ENCODE measurements around the gene FASTK.

The FASTK gene, protein sequence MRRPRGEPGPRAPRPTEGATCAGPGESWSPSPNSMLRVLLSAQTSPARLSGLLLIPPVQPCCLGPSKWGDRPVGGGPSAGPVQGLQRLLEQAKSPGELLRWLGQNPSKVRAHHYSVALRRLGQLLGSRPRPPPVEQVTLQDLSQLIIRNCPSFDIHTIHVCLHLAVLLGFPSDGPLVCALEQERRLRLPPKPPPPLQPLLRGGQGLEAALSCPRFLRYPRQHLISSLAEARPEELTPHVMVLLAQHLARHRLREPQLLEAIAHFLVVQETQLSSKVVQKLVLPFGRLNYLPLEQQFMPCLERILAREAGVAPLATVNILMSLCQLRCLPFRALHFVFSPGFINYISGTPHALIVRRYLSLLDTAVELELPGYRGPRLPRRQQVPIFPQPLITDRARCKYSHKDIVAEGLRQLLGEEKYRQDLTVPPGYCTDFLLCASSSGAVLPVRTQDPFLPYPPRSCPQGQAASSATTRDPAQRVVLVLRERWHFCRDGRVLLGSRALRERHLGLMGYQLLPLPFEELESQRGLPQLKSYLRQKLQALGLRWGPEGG

DNA sequence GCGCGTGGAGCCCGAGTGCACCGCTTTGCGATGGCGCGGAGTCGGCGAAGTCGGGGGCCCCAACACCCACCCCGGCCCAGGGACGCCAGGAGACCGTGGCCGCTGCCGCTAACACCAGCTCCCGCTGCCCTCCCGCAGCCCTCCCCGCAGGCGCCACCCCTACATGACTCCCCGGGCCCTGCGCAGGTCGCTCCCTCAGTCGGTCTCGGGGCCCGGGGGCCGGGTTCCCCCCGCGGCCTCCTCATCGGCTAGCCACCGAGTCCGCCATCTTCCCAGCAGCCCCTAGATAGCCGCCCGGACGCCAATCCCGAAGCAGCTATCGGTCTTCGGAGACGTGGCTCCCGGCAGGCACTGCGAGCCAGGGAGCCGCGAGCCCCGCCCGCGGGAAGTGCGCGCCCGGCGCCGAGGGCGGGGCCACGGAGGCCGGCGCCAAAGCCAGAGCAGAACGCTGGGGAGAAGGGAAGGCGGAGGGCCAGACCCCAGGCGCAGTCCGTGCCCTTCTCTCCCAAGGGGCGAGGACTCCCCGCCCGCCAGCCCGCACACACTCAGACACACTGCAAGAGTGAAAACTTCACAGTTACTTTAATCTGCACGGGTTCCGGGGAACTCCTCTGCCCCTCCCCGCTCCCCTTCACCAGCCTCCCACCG, at the start of gene FASTK:
FASTK (minus strand) TSS at position 288 of the 648 bp plus-strand sequence; CDS start at position 245, 43 bp downstream.
- DNase-seq, result peak; percentile 92

DNA sequence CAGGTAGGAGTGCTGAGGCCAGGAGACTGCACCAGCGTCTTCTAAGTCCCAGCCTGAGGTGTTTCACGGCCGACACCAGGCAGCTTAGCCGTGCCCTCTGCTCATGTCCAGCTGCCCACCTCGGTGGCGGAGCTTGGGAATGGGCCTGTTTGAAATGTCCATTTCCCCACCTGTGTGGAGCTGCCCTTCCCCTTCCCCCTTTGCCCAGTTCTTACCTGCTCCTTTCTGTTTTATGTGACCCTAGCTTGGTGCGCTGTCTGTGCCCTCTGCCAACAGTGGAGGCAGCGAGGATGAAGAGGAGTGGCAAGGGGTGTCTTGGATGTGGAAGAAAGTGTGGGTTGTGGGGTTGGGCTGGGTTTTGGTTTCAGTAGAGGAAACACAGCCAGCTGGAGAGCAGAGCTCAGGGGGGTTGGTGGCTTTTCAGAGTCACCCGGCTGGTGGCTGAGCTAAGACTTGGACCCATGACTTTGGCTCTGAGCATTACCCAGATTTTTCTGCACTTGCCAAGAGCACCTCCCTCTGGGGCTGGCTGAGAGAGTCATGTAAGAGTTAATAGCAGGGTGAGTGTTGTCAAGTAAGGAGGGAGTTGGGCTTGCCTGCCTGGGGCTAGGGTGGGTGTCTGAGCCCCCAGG, 49.5 kb upstream of the FASTK start:
- DNase-seq, result no peak

DNA sequence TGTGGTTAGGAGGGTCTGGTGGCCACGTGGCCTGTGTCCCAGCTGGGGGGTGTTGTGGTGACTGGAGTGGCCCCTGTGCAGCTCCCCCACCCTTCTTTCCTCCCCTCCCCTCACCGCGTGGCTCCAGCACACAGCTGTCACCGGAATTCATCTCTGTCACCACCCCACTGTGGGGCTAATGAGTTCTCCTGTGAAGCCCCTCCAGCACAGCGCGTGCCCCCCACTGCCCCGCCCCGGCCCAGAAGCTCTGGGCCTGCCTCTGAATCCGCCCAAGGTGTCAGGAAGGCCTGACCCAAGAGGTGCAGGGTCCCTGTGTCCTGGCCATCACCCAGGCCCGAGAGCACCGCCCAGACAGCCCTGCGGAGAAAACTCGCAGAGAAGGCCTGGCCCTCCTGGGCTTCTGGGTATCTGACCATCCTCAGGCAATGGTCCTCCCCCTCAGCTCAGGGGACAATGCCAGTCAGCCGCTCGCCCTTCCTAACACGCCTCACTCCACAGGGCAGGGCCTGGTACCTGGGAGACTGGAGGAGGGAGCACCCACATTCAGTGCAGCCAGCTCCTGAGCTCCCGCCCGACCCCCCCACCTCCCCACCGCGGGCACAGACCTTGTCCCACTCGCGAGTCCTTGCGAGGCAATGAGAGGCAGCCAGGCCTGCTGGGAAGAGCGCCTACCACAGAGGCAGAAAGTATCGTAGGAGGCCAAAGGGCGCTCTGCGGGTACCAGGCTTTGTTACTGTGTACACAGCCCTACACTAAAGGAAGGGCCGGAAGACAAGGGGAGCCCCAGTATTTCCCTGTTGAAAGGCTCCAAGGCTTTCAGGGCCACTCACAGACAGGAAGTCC, 48.7 kb upstream of the FASTK start:
- DNase-seq, result no peak

DNA sequence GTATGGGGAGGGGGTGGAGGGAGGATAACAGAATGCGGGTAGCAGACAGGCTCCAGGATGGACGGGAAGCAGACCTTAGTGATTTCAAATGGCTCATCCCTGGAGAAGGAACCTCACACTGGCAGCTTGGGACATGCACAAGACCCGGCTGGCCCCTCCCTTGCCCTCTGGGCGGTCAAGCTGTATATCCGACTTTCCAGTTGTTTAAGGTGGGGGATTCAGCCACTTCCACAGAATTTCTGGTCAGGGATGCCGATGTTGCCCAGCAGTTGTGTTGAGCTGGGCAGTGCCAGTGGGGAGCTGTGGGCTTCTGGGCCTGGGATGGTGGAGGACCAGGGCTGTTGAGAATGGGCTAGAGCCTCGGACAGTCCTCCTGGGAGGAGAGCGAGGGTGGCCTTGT, 48.1 kb upstream of the FASTK start:
- no peak for DNase-seq

DNA sequence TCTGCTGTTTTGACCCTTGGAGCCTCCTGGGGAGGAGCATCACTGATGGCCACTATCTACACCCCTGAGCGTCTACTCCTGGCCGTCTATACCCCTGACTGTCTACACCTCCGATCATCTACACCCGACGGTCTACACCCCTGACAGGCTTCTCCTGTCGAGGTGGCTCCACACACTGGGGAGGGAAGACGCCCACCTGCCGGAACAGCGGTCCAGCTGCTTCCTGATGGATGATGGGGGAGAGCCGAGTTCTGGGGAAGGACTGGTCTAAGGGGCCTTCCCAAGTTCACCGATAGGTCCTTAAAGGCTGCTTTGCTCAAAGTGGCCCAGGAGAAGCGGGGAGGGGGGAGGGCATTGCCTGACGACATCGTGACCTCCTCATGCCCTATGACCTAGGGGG, 47.5 kb upstream of the FASTK start:
- no peak for DNase-seq

DNA sequence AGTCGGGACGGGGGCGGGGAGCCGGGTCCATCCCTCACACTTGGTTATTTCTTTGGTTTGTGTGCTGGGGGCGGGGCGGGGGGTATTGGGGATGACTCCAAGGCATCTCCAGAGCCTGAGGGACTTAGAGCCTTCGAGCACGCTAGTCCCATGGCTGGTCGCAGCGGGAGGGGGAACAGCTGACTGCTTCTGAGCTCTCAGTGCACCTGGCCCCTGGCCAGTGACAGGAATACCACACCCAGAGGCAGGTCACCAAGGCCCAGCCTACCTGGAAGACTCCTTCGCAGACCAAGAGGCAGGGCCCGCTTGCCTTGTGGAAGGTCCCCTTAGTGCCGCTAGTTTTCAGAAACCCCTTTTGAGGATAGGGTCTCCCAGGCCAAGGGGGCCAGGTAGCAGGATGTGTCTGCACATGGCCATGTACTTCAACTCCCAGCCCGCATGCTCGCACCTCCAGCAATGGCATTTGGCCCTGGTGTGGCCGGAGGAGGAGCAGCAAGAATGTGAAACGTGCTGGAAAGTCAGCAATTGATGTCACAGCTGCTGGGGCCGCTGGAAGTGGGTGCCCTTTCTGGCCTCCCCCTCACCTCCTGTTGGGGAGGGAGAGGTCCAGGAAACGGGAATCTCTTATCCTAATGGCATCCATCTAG, 46.0 kb upstream of the FASTK start:
- no peak for DNase-seq

DNA sequence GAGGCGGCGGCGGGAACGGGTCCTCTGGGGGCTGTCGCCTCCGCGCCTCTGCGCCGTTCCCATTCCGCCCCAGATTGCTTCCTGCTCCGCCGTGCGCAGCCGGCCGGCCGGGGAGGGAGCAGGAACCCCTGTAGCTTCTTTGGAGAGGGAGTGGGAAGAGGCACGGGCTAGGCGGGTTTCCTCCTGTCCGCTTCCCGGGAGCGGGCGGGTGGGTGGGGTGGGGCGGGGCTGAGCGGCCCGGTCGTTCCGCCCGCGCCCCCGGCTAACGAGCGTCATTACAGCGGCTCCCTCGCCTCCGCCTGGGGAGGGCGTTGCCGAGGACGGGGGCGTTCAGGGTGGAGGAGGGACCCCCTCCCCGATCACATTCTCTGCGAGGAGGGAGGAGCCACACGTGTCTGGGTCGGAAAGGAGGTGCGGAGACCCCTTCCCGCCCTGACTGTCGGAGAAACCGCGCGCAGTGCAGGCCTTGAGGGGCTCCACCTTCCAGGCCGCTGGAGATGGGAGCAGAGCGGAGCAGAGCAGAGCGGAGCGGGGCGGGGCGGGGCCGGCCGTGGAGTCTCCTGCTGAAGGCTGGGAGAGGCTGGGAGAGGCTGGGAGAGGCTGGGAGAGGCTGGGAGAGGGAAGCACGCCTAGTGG, 45.4 kb upstream of the FASTK start:
- no peak for DNase-seq

DNA sequence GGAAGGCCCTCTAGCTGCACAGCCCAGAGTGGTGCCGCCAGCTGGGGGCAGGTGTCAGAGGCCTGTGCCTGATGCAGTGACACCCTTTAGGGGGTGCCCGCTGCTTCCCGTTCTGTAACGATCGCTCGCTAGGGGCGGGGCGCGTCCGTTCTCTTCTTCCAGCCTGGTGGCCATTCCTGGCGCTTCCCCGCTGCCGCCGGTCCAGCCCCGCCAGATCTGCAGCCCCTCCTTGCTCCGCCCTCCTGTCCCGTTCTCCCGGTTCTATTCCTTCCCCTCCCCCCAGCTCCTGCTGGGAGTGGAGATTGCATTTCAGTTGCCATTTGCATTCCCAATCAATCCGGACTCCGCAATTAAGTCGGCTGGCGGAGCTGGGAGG, 44.8 kb upstream of the FASTK start:
- no peak for DNase-seq

DNA sequence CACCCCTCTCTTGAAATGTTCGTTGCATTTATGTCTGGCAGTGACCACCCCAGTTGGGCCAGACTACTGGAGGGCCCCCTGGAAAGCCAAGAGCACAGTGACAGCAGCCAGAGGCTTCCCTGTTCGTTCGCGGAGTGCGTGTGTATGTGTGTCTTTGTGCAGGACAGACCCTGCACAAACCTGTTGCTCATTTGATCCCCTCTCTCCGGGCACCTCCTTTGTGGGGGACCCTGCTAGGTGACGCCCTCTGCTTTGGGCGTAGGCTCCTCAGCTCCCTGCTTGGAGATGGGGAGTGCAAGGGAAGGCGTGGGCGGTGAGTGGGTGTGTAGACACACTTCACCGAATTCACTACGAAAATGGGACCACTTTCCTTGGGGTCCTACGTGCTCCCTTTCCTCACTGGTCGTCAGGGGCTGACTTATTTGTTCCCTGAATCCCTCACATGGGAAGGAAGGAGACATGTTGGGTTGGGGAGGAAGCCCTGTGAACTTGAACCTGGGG, 44.3 kb upstream of the FASTK start:
- no peak for DNase-seq

DNA sequence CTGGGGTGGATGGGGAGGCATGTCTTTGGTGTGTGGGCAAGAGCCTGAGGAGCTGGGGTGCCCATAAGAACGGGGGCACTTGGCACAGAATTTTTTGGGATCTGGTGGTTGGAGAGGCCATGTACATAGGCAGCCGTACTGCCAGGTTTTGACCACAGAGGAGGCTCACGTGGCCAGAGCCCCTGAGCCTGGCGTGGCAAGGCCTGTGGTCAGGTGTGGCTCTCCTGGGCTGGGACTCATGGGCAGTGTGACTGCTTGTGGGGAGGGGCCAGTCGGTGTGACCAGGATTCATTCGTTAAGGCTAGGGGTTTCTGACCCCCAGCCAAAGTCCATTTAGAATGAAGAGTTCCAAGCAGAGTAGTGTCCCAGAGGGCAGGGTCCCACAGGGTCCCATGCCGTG, 43.9 kb upstream of the FASTK start:
- DNase-seq, result no peak

DNA sequence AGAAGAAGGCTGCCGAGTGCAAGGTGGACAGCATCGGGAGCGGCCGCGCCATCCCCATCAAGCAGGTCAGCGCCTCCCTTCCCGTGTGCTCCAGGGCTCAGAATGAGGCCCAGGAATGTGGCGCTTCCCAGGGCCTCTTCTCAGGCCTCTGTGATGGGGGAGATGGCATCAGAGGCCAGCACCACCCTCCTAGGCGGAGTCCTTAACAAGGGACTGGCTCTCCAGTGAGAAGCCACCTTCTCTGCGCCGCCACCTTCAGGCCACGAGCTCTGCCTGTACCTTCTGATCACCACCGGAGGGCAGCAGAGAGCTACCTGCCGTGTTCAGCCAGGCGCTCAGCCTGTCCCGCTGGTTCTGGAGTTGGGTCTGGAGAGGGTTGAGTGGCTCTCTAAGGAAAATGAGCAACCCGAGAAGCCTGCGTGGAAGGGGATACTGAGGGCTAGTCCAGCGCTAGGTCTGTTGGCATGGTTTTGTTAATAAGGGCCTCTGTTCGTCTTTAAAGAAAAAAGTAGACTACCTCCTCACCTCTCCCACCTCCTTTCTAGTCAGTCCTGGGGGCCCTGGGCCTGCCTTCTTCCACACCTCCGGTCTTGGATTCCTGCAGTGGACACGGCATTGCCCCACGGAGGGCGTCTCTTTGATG, 43.3 kb upstream of the FASTK start:
- peak; percentile 88 for DNase-seq

DNA sequence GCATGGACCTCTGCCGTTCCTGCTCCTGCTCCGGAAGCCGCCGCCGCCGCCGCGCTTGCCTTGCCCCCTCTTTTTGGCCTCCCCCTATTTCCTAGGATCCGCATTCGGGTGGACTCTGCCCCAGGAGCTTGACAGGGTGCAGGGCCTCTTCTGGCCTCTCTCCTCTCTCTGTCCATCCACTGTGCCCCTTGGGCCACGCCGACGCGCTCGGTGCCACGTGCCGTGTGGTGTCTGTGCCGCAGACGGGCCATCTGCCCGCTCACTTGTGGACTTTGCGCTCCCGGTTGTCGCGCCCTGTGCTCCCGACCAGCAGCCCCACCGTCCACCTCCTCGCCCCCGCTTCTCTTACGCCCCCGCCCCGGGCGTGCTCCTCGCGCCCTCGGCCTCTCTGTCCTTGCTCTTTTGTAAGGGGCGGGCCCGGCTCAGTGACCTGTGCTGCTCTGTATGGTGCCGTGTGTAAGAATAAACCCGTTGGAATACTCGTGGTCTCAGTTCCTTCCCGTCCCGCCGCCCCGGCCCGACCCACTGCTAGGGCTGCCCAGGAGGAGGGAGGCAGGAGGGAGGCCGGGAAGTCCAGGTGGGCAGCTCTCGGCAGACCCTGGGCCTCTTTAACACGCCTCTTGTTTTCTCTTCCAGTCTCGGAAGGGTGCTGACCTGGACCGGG, 42.7 kb upstream of the FASTK start:
- no peak for DNase-seq

DNA sequence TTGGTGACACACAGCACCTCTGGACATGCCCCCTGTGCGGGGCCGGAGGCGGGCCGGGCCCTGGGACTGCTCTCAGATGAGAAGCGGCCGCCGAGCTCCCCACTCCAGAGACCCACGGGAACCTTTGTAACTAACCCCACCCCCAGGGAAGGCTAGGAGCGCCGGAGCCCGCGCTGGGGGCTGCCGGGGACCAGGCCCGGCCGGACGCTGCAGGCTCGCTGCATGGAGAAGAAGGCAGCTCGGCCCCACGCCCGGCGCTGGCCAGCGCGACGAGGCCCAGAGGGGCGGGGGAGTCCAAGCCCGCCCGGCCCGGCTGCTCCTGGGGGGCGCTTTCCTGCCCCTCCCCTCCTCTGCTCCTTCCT, 42.2 kb upstream of the FASTK start:
- no peak for DNase-seq

DNA sequence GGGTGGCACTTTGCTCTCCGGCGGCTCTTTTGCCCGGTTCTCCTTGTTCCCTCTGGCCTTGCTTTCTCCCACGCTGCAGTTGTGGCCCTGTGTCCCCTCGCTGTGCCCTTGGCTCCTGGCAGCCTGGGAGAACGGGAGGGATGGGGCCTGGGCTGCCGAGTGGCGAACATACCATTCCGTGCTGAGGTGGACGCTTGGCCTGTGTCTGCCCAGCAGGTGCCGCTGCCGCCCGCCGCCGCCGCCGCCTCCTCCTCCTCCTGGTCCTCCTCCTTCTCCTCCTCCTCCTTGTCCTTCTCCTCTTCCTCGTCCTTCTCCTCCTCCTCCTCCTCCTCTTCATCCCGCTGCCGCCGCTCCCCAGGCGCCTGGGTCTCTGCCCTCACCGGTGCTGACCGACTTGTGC, 41.7 kb upstream of the FASTK start:
- DNase-seq, result no peak

DNA sequence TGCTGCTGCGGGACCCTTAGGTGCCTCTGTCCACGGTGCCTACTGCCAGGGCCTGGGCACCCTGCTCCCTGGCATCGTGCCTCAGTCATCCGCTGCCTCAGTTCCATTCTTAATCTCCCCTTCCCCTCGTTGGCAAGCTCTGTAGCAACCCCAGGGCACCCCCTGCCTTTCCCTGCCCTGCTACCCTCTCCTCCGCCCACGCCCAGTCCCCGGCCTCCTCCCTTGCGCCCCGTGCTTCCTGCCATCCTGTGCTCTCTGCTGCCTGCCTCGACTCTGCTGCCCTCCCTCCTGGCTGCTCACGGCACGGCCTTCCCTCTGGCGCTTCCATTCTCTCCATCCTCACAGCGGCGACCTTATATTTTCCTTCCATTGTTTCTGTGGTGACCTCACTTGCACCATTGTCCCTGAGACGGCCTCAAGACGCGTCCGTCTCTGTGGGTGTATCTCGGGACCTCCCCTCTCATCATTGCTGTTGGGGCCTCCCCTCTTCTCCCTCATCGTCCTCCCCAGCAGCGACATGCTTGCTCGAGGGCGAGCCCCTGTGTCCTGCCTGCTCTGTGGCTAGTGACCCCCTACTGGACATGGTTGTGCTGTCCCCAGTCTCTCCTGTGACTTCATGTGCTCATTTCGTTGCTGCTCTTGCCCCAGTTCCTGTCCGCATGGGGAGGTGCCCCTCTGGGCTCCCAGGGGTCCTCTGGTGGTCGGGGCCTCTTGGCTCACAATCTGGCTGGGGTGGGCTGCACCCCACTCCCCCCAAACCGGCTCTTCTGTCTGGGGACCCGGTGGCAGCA, 41.0 kb upstream of the FASTK start:
- no peak for DNase-seq

DNA sequence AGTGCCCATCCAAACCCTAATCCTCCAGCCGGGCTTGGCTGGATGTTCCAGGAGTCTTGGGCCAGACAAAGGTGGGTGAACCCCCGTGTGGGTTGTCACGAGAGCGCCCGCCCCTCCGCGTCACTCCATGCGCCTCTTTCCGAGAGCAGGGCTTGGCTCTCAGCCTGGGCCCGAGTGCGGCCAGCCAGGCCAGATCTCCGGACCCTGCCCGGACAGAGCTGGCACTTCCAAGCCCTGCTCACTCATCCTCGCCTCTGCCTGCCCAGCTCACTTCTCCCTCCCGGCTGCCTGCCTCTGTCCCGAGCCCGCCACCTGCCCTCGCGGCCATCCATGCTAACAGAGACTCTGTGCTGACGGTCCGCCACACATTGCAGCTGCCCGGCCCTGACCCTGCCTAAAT, 40.3 kb upstream of the FASTK start:
- DNase-seq, result no peak

DNA sequence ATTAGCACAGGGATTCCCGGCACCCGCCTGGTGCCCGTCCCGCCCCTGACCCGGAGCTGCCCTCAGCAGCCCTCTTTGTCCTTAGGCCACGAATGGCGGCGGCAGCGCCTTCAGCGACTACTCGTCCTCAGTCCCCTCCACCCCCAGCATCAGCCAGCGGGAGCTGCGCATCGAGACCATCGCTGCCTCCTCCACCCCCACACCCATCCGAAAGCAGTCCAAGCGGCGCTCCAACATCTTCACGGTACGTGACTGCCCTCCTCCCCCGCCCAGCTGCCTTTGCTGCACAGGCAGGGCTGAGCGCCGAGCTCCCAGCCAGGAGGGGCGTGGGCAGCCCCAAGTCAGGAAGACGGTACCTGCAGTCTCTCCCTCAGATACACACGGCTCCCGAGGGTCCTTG, 39.3 kb upstream of the FASTK start:
- no peak for DNase-seq

DNA sequence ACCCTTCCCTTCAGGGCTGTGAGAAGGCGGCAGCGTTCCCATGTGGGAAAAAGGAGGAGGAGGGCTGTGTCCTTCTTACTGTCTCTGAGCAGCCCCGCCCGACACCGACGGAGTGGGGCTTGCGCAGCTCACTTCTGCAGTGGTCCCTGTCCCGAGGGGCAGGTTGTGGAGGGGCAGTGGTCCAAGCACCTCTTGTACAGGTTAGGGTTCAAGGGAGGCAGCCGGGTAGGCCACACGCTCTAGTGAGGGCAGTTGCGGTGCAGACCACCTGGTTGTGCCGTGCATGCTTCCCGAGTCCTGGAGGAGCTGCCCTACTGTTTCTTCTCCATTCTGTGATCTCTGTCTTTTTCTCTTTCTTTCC, 38.4 kb upstream of the FASTK start:
- no peak for DNase-seq

DNA sequence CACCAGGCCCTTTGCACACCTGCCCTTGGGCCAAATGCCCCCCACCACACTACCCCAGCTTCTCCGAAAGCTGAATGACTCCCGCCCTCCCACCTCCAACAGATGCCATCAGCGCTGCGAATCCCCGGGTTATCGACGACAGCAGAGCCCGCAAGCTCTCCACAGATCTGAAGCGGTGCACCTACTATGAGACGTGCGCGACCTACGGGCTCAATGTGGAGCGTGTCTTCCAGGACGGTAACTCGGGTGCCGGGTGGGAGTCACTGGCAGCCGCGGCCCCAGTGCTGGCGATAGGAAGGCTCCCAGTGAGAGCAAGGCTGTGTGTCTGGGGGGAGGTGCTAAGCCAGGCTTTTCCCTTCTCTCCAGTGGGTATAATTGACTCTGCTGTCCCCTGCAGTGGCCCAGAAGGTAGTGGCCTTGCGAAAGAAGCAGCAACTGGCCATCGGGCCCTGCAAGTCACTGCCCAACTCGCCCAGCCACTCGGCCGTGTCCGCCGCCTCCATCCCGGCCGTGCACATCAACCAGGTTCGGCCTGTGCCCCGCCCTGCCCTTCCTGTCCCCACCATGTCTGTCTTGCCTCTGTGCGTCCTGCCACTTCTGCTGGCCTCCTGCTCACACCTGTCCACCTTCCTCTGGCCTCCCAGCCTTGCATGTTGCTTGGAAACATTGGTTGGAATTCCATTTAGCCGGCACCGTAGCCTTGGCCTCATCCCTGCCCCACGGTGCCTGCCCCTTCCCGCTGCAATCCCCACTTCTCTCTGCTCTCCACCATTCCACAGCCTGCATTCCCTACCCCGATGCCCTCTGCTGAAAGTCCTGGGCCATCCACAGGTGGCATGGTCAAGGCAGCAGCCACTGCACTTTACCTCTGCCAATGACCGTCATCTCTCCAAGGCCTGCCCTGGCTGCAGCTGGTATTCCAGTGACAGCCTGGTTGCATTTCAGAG, 37.8 kb upstream of the FASTK start:
- DNase-seq, result no peak
